ENCODE data around the gene ADPRHL1.

The ADPRHL1 gene

GRCh38 chr13:113411216-113412023 is 41.9 kb downstream of the ADPRHL1 start:
- Histone ChIP-seq H3K36me3 (ENCODE audit: control insufficient read depth in 1 of 2, insufficient read depth in 2 of 2, low read length in 2 of 2) (no peaks in the 10 kb centered on the region), H2BK12ac (ENCODE audit: low read length) (no peak overlapping the region), H3K79me1 (ENCODE audit: low read length) (no peaks in the 10 kb centered on the region), H4K12ac (ENCODE audit: low read depth, low read length) (no peak overlapping the region), H3K4me1 (ENCODE audit: control insufficient read depth in 1 of 2, insufficient read depth in 2 of 2, low read length in 2 of 2) (peaks cover 10 to 12% of the 10 kb centered on the region in 2 experiments), H3K14ac (ENCODE audit: low read length) (no peak overlapping the region), H3K9me3 (ENCODE audit: insufficient read depth, low read depth, low read length) (peaks cover 4% of the 10 kb centered on the region), H3K4ac (ENCODE audit: low read depth, low read length) (no peak overlapping the region), H2BK120ac (ENCODE audit: insufficient read depth, low read length, poor library complexity) (no peak overlapping the region), H2AK5ac (ENCODE audit: low read length) (peak overlapping the region; percentile 40), H4K91ac (ENCODE audit: low read depth, low read length) (no peak overlapping the region), H3K27ac (ENCODE audit: low read depth, low read length) (no peak overlapping the region), H3K23ac (ENCODE audit: low read length) (no peak overlapping the region), H2AFZ (ENCODE audit: insufficient read depth, low read length, poor library complexity) (no peak overlapping the region), H3K18ac (ENCODE audit: low read length) (no peak overlapping the region), H3K79me2 (ENCODE audit: control insufficient read depth, insufficient read depth, low read length, poor library complexity) (no peaks in the 10 kb centered on the region), H3K4me3 (ENCODE audit: low read depth, low read length) (no peak overlapping the region), H3K9ac (ENCODE audit: low read length) (no peak overlapping the region), H3K27me3 (ENCODE audit: insufficient read depth, low read length) (no peaks in the 10 kb centered on the region), H2BK5ac (ENCODE audit: low read depth, low read length, poor library complexity) (no peak overlapping the region), H3K4me2 (ENCODE audit: low read length) (no peak overlapping the region), H4K8ac (ENCODE audit: low read depth, low read length) (no peak overlapping the region)
- DNase-seq = peak in 1 of 2 donors; percentile 42
- no CpG with 5 or more reads among the region's 30 CpGs for WGBS (ENCODE audit: extremely low coverage, insufficient coverage, insufficient read length)

- Histone ChIP-seq H2BK5ac (ENCODE audit: low read depth, low read length, poor library complexity) (no peak overlapping the region), H3K14ac (ENCODE audit: low read length) (no peak overlapping the region), H2AK5ac (ENCODE audit: low read length) (no peak overlapping the region), H3K27me3 (ENCODE audit: insufficient read depth, low read length) (no peaks in the 10 kb centered on the region), H4K91ac (ENCODE audit: low read depth, low read length) (no peak overlapping the region), H3K18ac (ENCODE audit: low read length) (no peak overlapping the region), H3K4me3 (ENCODE audit: low read depth, low read length) (no peak overlapping the region), H4K8ac (ENCODE audit: low read depth, low read length) (no peak overlapping the region), H2BK12ac (ENCODE audit: low read length) (no peak overlapping the region), H2AFZ (ENCODE audit: insufficient read depth, low read length, poor library complexity) (no peak overlapping the region), H3K4me1 (ENCODE audit: control insufficient read depth in 1 of 2, insufficient read depth in 2 of 2, low read length in 2 of 2) (peaks cover 10 to 12% of the 10 kb centered on the region in 2 experiments), H3K4ac (ENCODE audit: low read depth, low read length) (no peak overlapping the region), H4K12ac (ENCODE audit: low read depth, low read length) (no peak overlapping the region), H3K9me3 (ENCODE audit: insufficient read depth, low read depth, low read length) (peaks cover 5% of the 10 kb centered on the region), H3K23ac (ENCODE audit: low read length) (no peak overlapping the region), H3K79me2 (ENCODE audit: control insufficient read depth, insufficient read depth, low read length, poor library complexity) (no peaks in the 10 kb centered on the region), H3K36me3 (ENCODE audit: control insufficient read depth in 1 of 2, insufficient read depth in 2 of 2, low read length in 2 of 2) (no peaks in the 10 kb centered on the region), H3K79me1 (ENCODE audit: low read length) (no peaks in the 10 kb centered on the region), H3K9ac (ENCODE audit: low read length) (no peak overlapping the region), H2BK120ac (ENCODE audit: insufficient read depth, low read length, poor library complexity) (no peak overlapping the region), H3K4me2 (ENCODE audit: low read length) (no peak overlapping the region), H3K27ac (ENCODE audit: low read depth, low read length) (no peak overlapping the region)
- no CpG with 5 or more reads among the region's 34 CpGs for WGBS (ENCODE audit: extremely low coverage, insufficient coverage, insufficient read length)
- peak; percentile 25 to 50 for DNase-seq
Observed at GRCh38 chr13:113410472-113411201, 42.7 kb downstream of the ADPRHL1 start.

DNA sequence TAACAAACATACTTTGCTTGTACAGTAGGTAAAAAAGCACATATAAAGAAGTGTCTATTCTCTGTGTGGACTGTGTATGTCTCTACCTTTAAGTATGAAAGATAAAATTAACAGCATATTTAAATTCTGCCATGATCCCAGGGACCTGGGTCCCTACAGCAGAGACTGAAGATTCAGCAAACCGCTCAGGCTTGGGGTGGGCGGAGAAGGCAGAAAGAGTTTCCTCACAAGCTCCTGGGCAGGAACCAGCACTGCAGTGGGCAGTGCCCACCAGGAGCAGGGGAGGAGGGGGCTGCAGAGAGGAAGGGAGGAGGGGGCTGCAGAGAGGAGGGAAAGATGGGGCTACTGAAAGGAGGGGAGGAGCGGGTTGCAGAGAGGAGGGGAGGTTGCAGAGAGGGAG is 44.7 kb downstream of the ADPRHL1 start:
- Histone ChIP-seq H3K4me2 (ENCODE audit: low read length) (no peak overlapping the region), H3K79me2 (ENCODE audit: control insufficient read depth, insufficient read depth, low read length, poor library complexity) (no peaks in the 10 kb centered on the region), H3K18ac (ENCODE audit: low read length) (no peak overlapping the region), H3K9ac (ENCODE audit: low read length) (no peak overlapping the region), H3K27ac (ENCODE audit: low read depth, low read length) (no peak overlapping the region), H4K91ac (ENCODE audit: low read depth, low read length) (no peak overlapping the region), H2BK120ac (ENCODE audit: insufficient read depth, low read length, poor library complexity) (no peak overlapping the region), H4K12ac (ENCODE audit: low read depth, low read length) (no peak overlapping the region), H3K9me3 (ENCODE audit: insufficient read depth, low read depth, low read length) (peaks cover 6% of the 10 kb centered on the region), H2BK5ac (ENCODE audit: low read depth, low read length, poor library complexity) (no peak overlapping the region), H3K79me1 (ENCODE audit: low read length) (no peaks in the 10 kb centered on the region), H3K36me3 (ENCODE audit: control insufficient read depth in 1 of 2, insufficient read depth in 2 of 2, low read length in 2 of 2) (no peaks in the 10 kb centered on the region), H2BK12ac (ENCODE audit: low read length) (no peak overlapping the region), H2AFZ (ENCODE audit: insufficient read depth, low read length, poor library complexity) (no peak overlapping the region), H3K14ac (ENCODE audit: low read length) (no peak overlapping the region), H2AK5ac (ENCODE audit: low read length) (no peak overlapping the region), H3K23ac (ENCODE audit: low read length) (no peak overlapping the region), H3K4me1 (ENCODE audit: control insufficient read depth in 1 of 2, insufficient read depth in 2 of 2, low read length in 2 of 2) (peaks cover 10 to 12% of the 10 kb centered on the region in 2 experiments), H4K8ac (ENCODE audit: low read depth, low read length) (no peak overlapping the region), H3K4ac (ENCODE audit: low read depth, low read length) (no peak overlapping the region), H3K4me3 (ENCODE audit: low read depth, low read length) (no peak overlapping the region), H3K27me3 (ENCODE audit: insufficient read depth, low read length) (no peaks in the 10 kb centered on the region)
- no peak for DNase-seq
- WGBS (ENCODE audit: extremely low coverage, insufficient coverage, insufficient read length) = no CpG with 5 or more reads among the region's 3 CpGs

DNA sequence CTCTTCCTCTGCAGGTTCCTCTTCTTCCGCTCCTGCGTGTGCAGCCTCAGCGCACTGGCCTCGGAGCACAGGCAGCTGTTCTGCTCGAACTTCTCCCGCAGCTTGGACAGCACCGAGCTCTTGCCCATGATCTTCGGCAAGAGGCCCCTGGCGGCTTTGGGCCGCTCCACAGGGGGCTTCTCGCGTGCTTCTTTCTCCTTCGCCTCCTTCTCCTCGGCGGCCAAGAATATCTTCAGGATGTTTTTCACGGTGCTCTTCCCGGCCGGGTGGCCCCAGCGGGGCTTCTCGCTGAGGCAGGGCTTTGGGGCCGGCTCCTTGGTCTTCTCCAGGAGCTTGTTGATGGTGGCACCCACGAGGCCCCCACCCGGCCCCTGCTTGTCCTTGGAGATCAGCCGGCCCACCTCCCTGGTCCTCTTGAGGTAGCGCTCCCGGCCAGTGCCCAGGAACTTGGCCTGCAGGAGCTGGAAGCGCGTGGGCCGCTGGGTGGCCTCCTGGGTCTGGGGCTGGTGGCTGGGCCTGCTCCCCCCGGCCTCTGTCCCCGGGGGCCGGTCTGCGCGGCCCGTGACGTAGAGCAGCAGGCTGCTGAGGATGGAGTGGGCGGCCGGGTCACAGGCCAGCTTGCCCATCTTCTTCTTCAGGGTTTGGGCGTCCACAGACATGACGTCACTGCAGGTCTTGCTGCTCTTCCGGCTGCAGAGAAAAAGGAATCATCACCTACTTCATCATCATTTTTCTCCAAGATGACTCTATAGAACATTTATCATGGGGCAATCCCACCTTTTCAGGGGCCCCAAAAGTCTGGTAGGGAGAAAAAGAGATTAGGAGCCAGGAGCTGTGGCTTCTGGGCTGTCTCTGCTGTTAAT is 45.5 kb downstream of the ADPRHL1 start:
- no peak overlapping the region for H3K4me2 ChIP-seq (ENCODE audit: low read length)
- H3K18ac ChIP-seq (ENCODE audit: low read length) = no peak overlapping the region
- WGBS (ENCODE audit: extremely low coverage, insufficient coverage, insufficient read length) = no CpG with 5 or more reads among the region's 41 CpGs
- H3K23ac ChIP-seq (ENCODE audit: low read length) = no peak overlapping the region
- no peaks in the 10 kb centered on the region for H3K79me1 ChIP-seq (ENCODE audit: low read length)
- no peaks in the 10 kb centered on the region for H3K27me3 ChIP-seq (ENCODE audit: insufficient read depth, low read length)
- no peak overlapping the region for H3K27ac ChIP-seq (ENCODE audit: low read depth, low read length)
- no peak overlapping the region for H4K8ac ChIP-seq (ENCODE audit: low read depth, low read length)
- no peak overlapping the region for H2BK5ac ChIP-seq (ENCODE audit: low read depth, low read length, poor library complexity)
- H3K4ac ChIP-seq (ENCODE audit: low read depth, low read length) = no peak overlapping the region
- no peak overlapping the region for H2BK120ac ChIP-seq (ENCODE audit: insufficient read depth, low read length, poor library complexity)
- no peak overlapping the region for H4K91ac ChIP-seq (ENCODE audit: low read depth, low read length)
- no peak overlapping the region for H3K9ac ChIP-seq (ENCODE audit: low read length)
- H3K9me3 ChIP-seq (ENCODE audit: insufficient read depth, low read depth, low read length) = peaks cover 4% of the 10 kb centered on the region
- H3K14ac ChIP-seq (ENCODE audit: low read length) = no peak overlapping the region
- H2AFZ ChIP-seq (ENCODE audit: insufficient read depth, low read length, poor library complexity) = no peak overlapping the region
- no peak for DNase-seq
- H3K36me3 ChIP-seq (ENCODE audit: control insufficient read depth in 1 of 2, insufficient read depth in 2 of 2, low read length in 2 of 2) = no peaks in the 10 kb centered on the region
- H3K4me1 ChIP-seq (ENCODE audit: control insufficient read depth in 1 of 2, insufficient read depth in 2 of 2, low read length in 2 of 2) = peaks cover 10 to 12% of the 10 kb centered on the region in 2 experiments
- no peak overlapping the region for H2BK12ac ChIP-seq (ENCODE audit: low read length)
- H2AK5ac ChIP-seq (ENCODE audit: low read length) = no peak overlapping the region
- no peak overlapping the region for H4K12ac ChIP-seq (ENCODE audit: low read depth, low read length)
- no peak overlapping the region for H3K4me3 ChIP-seq (ENCODE audit: low read depth, low read length)
- H3K79me2 ChIP-seq (ENCODE audit: control insufficient read depth, insufficient read depth, low read length, poor library complexity) = no peaks in the 10 kb centered on the region

Data from trophoblast cell (in vitro differentiated cells and primary cell).